CD4-positive, alpha-beta T cell treated with Interleukin-17A for 1 hour (primary cell): ENCODE results near the gene NLRC5.
A peak's percentile ranks its signal among the peaks of the same experiment; 100 is the strongest.
"Not testable (repeated sequence)": the region's sequence is repeated elsewhere in the genome, so short reads cannot be mapped to it uniquely, and the experiment has no call there.

Source experiments
- DNase-seq: peaks from one replicate; pipeline ENCODE4 v3.0.0-alpha.2; 2020

The NLRC5 gene

GRCh38 chr16:57053206-57053605, 63.8 kb downstream of the NLRC5 start:
- DNase-seq = no peak

- no peak for DNase-seq
Measured at GRCh38 chr16:57054338-57054737, 65.0 kb downstream of the NLRC5 start.

- no peak for DNase-seq
Measured at GRCh38 chr16:57054771-57055170, 65.4 kb downstream of the NLRC5 start.

GRCh38 chr16:57055671-57056070, 66.3 kb downstream of the NLRC5 start:
- no peak for DNase-seq

GRCh38 chr16:57058291-57058861, 69.0 kb downstream of the NLRC5 start:
- no peak for DNase-seq

GRCh38 chr16:57060323-57061083, 71.1 kb downstream of the NLRC5 start:
- DNase-seq = no peak

- DNase-seq = no peak
Measured at GRCh38 chr16:57061084-57061905, 71.9 kb downstream of the NLRC5 start.

GRCh38 chr16:57062329-57062728, 73.0 kb downstream of the NLRC5 start:
- no peak for DNase-seq

GRCh38 chr16:57063189-57063588, 73.8 kb downstream of the NLRC5 start:
- not testable (repeated sequence) for DNase-seq

- DNase-seq = no peak
Measured at GRCh38 chr16:57064995-57065394, 75.6 kb downstream of the NLRC5 start.

GRCh38 chr16:57066625-57067024, 77.3 kb downstream of the NLRC5 start:
- DNase-seq = no peak

- DNase-seq = no peak
Measured at GRCh38 chr16:57067347-57067746, 78.0 kb downstream of the NLRC5 start.

- no peak for DNase-seq
Measured at GRCh38 chr16:57069053-57069452, 79.7 kb downstream of the NLRC5 start.

- no peak for DNase-seq
Measured at GRCh38 chr16:57069635-57070370, 80.4 kb downstream of the NLRC5 start.

- DNase-seq = no peak
Measured at GRCh38 chr16:57070424-57070823, 81.1 kb downstream of the NLRC5 start.

- DNase-seq = peak; percentile 52
Measured at GRCh38 chr16:57071081-57071732, 81.8 kb downstream of the NLRC5 start.

GRCh38 chr16:57071831-57072582, 82.7 kb downstream of the NLRC5 start:
- no peak for DNase-seq

- no peak for DNase-seq
Measured at GRCh38 chr16:57072616-57073275, 83.4 kb downstream of the NLRC5 start.

- DNase-seq = no peak
Measured at GRCh38 chr16:57077714-57078113, 88.4 kb downstream of the NLRC5 start.

GRCh38 chr16:57081744-57082143, 92.4 kb downstream of the NLRC5 start:
- DNase-seq = no peak

GRCh38 chr16:57082664-57083063, 93.3 kb downstream of the NLRC5 start:
- DNase-seq = no peak
